Fibroblast of gingiva (primary cell): ENCODE data around the gene HLA-DQA2.
"Not testable (repeated sequence)": the region's sequence is repeated elsewhere in the genome, so short reads cannot be mapped to it uniquely, and the experiment has no call there.

Experiments used
- DNase-seq: peaks from one replicate; pipeline ENCODE4 v3.0.0-alpha.2; 2011; ENCODE audit warnings: low read depth

HLA-DQA2 gene

GRCh38 chr6:32779036-32779435 is 37.8 kb downstream of the HLA-DQA2 start:
- DNase-seq = no peak

GRCh38 chr6:32782923-32783322 is 41.7 kb downstream of the HLA-DQA2 start:
- DNase-seq = not testable (repeated sequence)

GRCh38 chr6:32785781-32786533 is 44.8 kb downstream of the HLA-DQA2 start:
- peak; percentile 34 for DNase-seq

DNA sequence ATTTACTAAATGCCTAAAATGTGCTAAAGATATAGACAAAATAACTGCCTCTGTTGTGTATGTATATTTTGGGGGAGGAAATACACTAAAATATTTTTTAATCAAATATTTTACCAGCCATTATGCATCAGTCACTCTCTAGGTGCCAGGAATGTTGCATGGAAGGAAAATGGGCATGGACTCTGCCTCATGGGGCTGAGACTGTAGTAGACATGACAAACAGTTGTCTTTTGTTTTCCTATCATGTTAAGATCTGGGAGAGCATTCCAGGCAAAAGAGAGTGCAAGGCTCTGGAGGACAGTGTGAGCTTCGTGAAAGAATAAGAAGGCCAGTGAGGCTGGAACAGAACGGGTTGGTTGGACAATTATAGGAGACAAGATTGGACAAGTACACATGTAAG is 49.1 kb downstream of the HLA-DQA2 start:
- no peak for DNase-seq

GRCh38 chr6:32792901-32793435 is 51.8 kb downstream of the HLA-DQA2 start:
- DNase-seq = no peak

DNA sequence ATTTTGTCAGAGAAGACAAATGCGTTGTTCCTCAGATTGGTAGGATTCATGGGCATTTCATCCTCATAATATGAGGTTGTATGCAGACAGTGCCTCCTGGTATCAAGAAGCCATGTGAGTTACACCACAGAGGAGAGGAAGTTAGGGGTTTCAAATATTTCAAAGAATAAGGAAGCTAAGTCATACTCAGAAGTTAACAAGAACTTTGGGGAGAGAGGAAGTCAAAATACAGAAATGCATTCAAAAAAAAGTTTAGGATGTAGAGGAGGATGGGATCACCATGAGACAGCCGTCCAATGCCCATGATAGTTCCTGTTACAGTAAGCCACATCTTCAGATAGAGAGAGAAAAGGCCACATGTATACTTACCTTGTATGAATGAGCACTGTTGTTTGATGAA is 53.3 kb downstream of the HLA-DQA2 start:
- DNase-seq = no peak
